ENCODE measurements around the gene RBM4B. TPM values are rescaled to one million over a fixed set of nuclear protein-coding genes. Genes with fewer than 3 reads are reported as not detected.
A peak's percentile ranks its signal among the peaks of the same experiment; 100 is the strongest.

Gene RBM4B
- total and polyA plus RNA-seq, 2 of the 13 experiments (the other 11 are each of a cell fraction or from before 2014, with no cell fraction given) = 25.8 to 32.4 TPM

GRCh38 chr11:66701432-66702240, 23.9 kb upstream of the RBM4B start:
- Histone ChIP-seq H3K4me1 (ENCODE audit: insufficient read depth, low read length) (peaks cover 13% of the 10 kb centered on the region), H3K27me3 (ENCODE audit: control insufficient read depth in 1 of 2, insufficient read depth in 2 of 2, low read length in 2 of 2) (no peaks in the 10 kb centered on the region; a peak in 1 of 5 replicates), H2AFZ (ENCODE audit: low read length) (no peak overlapping the region), H3K36me3 (replicated peaks in 1 of 2; ENCODE audit: control insufficient read depth in 1 of 2, insufficient read depth in 2 of 2, low read length in 2 of 2) (no peaks in the 10 kb centered on the region), H3K9ac (ENCODE audit: insufficient read depth, low read depth, low read length) (no peak overlapping the region), H3K27ac (ENCODE audit: extremely low read length, insufficient read depth, low read length) (no peak overlapping the region), H4K20me1 (ENCODE audit: insufficient read depth, low read length) (no peaks in the 10 kb centered on the region), H3K4me2 (ENCODE audit: low read depth, low read length) (no peak overlapping the region), H3K4me3 (replicated peaks in 1 of 3; ENCODE audit: insufficient read depth in 1 of 3, low read depth in 2 of 3, low read length in 3 of 3) (no peak overlapping the region), H3K79me2 (ENCODE audit: insufficient read depth, low read length) (no peaks in the 10 kb centered on the region), H3K9me3 (ENCODE audit: low read length) (no peaks in the 10 kb centered on the region)
- WGBS (ENCODE audit: low lambda C conversion rate) = 79% methylated on average over 8 of the region's 10 CpGs
- intact Hi-C loops (cut with micrococcal nuclease; ENCODE audit: unreplicated experiment) (no loop called here), in situ Hi-C loops (cut with HindIII; ENCODE audit: extremely low pct_ligation_motif_present, low pct_unique_long_range_greater_than_20kb) (no loop called here)
- POLR2A ChIA-PET = no interaction called here
- BruUV-seq (replicated peaks) = no TSS peak
- ATAC-seq (peak; percentile 64), DNase-seq (ENCODE audit: low spot score) (peak; percentile 66), FAIRE-seq (peak; percentile 76)
- CTCF ChIA-PET (ENCODE audit: low intra/inter-chr PET ratio, low total read pairs) = no interaction called here
- TF ChIP-seq SALL1 (CRISPR knock-in tag; IDR thresholded peaks at IDR 0.05) = peak; percentile 14; the same call in 1 of the 2 replicates
- no peak for TF ChIP-seq SSRP1 (CRISPR knock-in tag; IDR thresholded peaks at IDR 0.05)
- TF ChIP-seq PPARG (CRISPR knock-in tag; conservative IDR thresholded peaks at IDR 0.05) = peak; percentile 55; the same call in 1 of the 2 replicates
- 0 out of 2 replicates have a peak, but pooled peaks have one; percentile 38 for TF ChIP-seq LCORL (IDR thresholded peaks at IDR 0.05)
- no peak for TF ChIP-seq LCORL (CRISPR knock-in tag; IDR thresholded peaks at IDR 0.05)
- TF ChIP-seq, protein P1, sequence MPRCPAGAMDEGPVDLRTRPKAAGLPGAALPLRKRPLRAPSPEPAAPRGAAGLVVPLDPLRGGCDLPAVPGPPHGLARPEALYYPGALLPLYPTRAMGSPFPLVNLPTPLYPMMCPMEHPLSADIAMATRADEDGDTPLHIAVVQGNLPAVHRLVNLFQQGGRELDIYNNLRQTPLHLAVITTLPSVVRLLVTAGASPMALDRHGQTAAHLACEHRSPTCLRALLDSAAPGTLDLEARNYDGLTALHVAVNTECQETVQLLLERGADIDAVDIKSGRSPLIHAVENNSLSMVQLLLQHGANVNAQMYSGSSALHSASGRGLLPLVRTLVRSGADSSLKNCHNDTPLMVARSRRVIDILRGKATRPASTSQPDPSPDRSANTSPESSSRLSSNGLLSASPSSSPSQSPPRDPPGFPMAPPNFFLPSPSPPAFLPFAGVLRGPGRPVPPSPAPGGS (CRISPR knock-in tag; IDR thresholded peaks at IDR 0.05) = 0 out of 2 replicates have a peak, but pooled peaks have one; percentile 58
- 0 out of 2 replicates have a peak, but pooled peaks have one; percentile 28 for TF ChIP-seq NFIC (IDR thresholded peaks at IDR 0.05; ENCODE audit: low read length)
- TF ChIP-seq PBX3 (CRISPR knock-in tag; IDR thresholded peaks at IDR 0.05; ENCODE audit: borderline replicate concordance) = no peak
- peak; percentile 31; the same call in 1 of the 2 replicates for TF ChIP-seq ZNF605 (CRISPR knock-in tag; IDR thresholded peaks at IDR 0.05)

Data from HepG2 (cell line).